GM13977 (cell line): ENCODE measurements around the gene MED4.

Source experiments
- DNase-seq: peaks from one replicate; pipeline ENCODE4 v3.0.0; 2012; ENCODE audit warnings: low spot score
- CTCF ChIP-seq: IDR thresholded peaks from 2 replicates; pipeline ENCODE4 v1.5.1; 2012; ENCODE audit warnings: mild to moderate bottlenecking, control low read depth; ENCODE audit not compliant: insufficient read depth; ENCODE audit errors: extremely low read depth, missing control alignments
- in situ Hi-C: fragments of 300-500 bp; cut with MboI; formaldehyde crosslinking; loops from one replicate; pipeline ENCODE4 v1.12.0; 2022; ENCODE audit warnings: low sequenced_read_pairs, low pct_unique_long_range_greater_than_20kb, mixed read lengths, inconsistent platforms; ENCODE audit not compliant: unreplicated experiment

Gene MED4

GRCh38 chr13:48126944-48127830 is 32.3 kb upstream of the MED4 start:
- DNase-seq = peak; percentile 59
- in situ Hi-C loops = loop anchor here (25.0 kb wide), 2 partner anchors 460 to 635 kb away; no protein-coding TSS in a partner anchor
- TF ChIP-seq CTCF = peak; percentile 58

- TF ChIP-seq CTCF = no peak
- in situ Hi-C loops = loop anchor here (25.0 kb wide), 2 partner anchors 461 to 636 kb away; no protein-coding TSS in a partner anchor
- no peak for DNase-seq
Observed at GRCh38 chr13:48125794-48126228, 30.9 kb upstream of the MED4 start.

DNA sequence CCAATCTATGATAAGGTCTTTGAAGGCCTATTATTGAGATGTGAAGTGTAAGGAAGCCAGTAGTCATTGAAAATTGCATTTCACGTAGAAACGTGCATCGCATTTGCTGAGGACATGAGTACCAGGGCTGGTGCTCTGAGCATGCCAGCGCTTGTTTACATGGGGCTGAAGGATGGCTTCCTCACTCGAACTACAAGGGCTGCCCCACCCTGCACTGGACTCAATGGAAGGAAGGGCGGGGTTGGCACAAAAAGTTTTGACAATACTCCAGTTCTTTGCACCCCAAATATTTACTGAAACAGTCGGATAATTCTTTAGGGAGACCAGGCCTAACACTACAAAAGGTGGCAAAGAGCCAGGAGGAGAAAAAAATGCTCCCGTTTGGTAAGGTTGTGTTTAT is 28.9 kb upstream of the MED4 start:
- DNase-seq = no peak
- no peak for TF ChIP-seq CTCF
- in situ Hi-C loops = no loop called here

DNA sequence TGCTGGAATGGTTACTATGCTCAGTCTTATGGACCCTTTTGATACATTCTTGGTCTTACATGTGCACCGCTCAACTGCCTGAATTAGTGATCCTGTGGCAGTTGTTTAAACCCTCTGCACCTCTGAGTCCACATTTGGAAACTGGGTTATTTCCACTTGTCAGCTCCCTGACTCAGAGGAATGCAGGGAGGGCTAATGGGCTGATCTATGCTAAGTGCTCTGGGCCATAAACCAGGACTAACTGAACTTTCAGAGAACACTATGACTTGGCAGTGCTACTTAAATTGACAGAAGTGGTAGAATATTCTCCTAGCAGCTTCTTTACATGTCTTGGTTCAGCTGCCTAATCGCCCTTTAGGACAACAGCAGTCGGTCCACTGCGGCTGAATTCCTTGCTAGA is 26.8 kb upstream of the MED4 start:
- no peak for DNase-seq
- no peak for TF ChIP-seq CTCF
- in situ Hi-C loops = no loop called here

- TF ChIP-seq CTCF = no peak
- in situ Hi-C loops = no loop called here
- DNase-seq = no peak
Observed at GRCh38 chr13:48120241-48120640, 25.3 kb upstream of the MED4 start.

- in situ Hi-C loops = no loop called here
- TF ChIP-seq CTCF = no peak
- no peak for DNase-seq
Observed at GRCh38 chr13:48118030-48118429, 23.1 kb upstream of the MED4 start.
